Endothelial cell of umbilical vein (primary cell): ENCODE measurements around the gene REC8. TPM values are rescaled to one million over a fixed set of nuclear protein-coding genes. Genes with fewer than 3 reads are reported as not detected.

Experiments used
- BruUV-seq: library from RNA; stranded (reverse); fragments of 400-500 nt; replicated peaks from 2 replicates; lab custom pipeline; 2021; lab: Mats Ljungman, UMichigan
- CTCF ChIA-PET: fragments of 300-600, 350-600 bp; sonication (Branson Sonifier 250); formaldehyde crosslinking; loops from one replicate; lab custom pipeline; 2021; ENCODE audit warnings: antibody characterized with exemption, inconsistent platforms; lab: Charles Lee
- POLR2A ChIA-PET: fragments of 300-600, 350-600 bp; sonication (Branson Sonifier 250); formaldehyde crosslinking; loops from one replicate; lab custom pipeline; 2021; ENCODE audit warnings: antibody characterized with exemption, inconsistent platforms; lab: Charles Lee
- DNase-seq: peaks from one replicate; pipeline ENCODE4 v3.0.0-alpha.2; 2011; ENCODE audit warnings: low read depth, low spot score
- FAIRE-seq: peaks from 2 replicates; lab custom pipeline; 2011; peaks lifted over from hg19 to GRCh38; lab: Jason Lieb, UNC
- H2AFZ ChIP-seq: 2 replicates; pipeline ENCODE4 v1.6.0; 2012; ENCODE audit warnings: low read depth, low read length, control low read depth, inconsistent platforms
- H3K27ac ChIP-seq: 2 replicates; pipeline ENCODE4 v1.5.1; 2011; ENCODE audit warnings: low read depth, mild to moderate bottlenecking, control low read depth, low read length, moderate library complexity; ENCODE audit not compliant: insufficient read depth
- H3K27me3 ChIP-seq, 2 experiments: 2 replicates each; pipeline versions ENCODE4 v1.6.0 to v1.6.1; 2011; ENCODE audit warnings: low read length in 2 of 2, mixed read lengths in 1 of 2; ENCODE audit not compliant: control insufficient read depth in 2 of 2, insufficient read depth in 2 of 2
- H3K36me3 ChIP-seq, 2 experiments: 2 replicates in 1 of 2; 3 replicates in 1 of 2; pipeline ENCODE4 v1.5.1; 2011; ENCODE audit warnings: low read length in 2 of 2, mild to moderate bottlenecking in 1 of 2, moderate library complexity in 1 of 2; ENCODE audit not compliant: control insufficient read depth in 2 of 2, insufficient read depth in 2 of 2; ENCODE audit errors: extremely low read depth in 1 of 2
- H3K4me1 ChIP-seq: 3 replicates; pipeline ENCODE4 v1.5.1; 2011; ENCODE audit warnings: mild to moderate bottlenecking, low read length; ENCODE audit not compliant: control insufficient read depth, insufficient read depth; ENCODE audit errors: extremely low read depth
- H3K4me2 ChIP-seq: 2 replicates; pipeline ENCODE4 v1.6.1; 2011; ENCODE audit warnings: low read length, control low read depth, mixed read lengths; ENCODE audit not compliant: insufficient read depth
- H3K4me3 ChIP-seq, 3 experiments: fragments of 200-600 bp in 1 of 3; sonication (generic), shearing (Covaris generic) in 1 of 3; replicated peaks in 1 of 3; 2 replicates each; pipeline ENCODE4 v1.5.1; 2011 to 2016; ENCODE audit warnings: control low read depth in 3 of 3, low read length in 3 of 3, mild to moderate bottlenecking in 2 of 3, inconsistent platforms in 1 of 3, low read depth in 1 of 3, moderate library complexity in 1 of 3; ENCODE audit not compliant: insufficient read depth in 1 of 3
- H3K79me2 ChIP-seq: 2 replicates; pipeline ENCODE4 v1.6.0; 2012; ENCODE audit warnings: low read length, inconsistent platforms; ENCODE audit not compliant: control insufficient read depth, insufficient read depth
- H3K9ac ChIP-seq: replicated peaks from 2 replicates; pipeline ENCODE3; 2011; ENCODE audit warnings: low read length, control low read depth; ENCODE audit not compliant: insufficient read depth; ENCODE audit errors: extremely low read depth
- H3K9me1 ChIP-seq: replicated peaks from 3 replicates; pipeline ENCODE4 v1.6.0; 2011; ENCODE audit warnings: mild to moderate bottlenecking, low read length; ENCODE audit not compliant: control insufficient read depth, insufficient read depth; ENCODE audit errors: extremely low read depth
- H3K9me3 ChIP-seq: replicated peaks from 2 replicates; pipeline ENCODE4 v1.5.1; 2012; ENCODE audit warnings: low read length, inconsistent platforms; ENCODE audit not compliant: control insufficient read depth, insufficient read depth
- H4K20me1 ChIP-seq: replicated peaks from 2 replicates; pipeline ENCODE3; 2011; ENCODE audit warnings: mild to moderate bottlenecking, low read length; ENCODE audit not compliant: control insufficient read depth, insufficient read depth; ENCODE audit errors: extremely low read depth
- CTCF ChIP-seq, 2 donors: IDR thresholded peaks; 1 replicate in 1 of 2; 2 replicates in 1 of 2; pipeline ENCODE4 v1.5.1; 2011; ENCODE audit warnings: low read length in 2 of 2, mild to moderate bottlenecking in 2 of 2, moderate library complexity in 2 of 2, control low read depth in 1 of 2, inconsistent platforms in 1 of 2, low read depth in 1 of 2; ENCODE audit not compliant: insufficient read depth in 1 of 2; ENCODE audit errors: extremely low read depth in 1 of 2
- EZH2 ChIP-seq: IDR thresholded peaks from 2 replicates; pipeline ENCODE4 v1.6.1; 2012; ENCODE audit warnings: borderline replicate concordance, low read depth, mild to moderate bottlenecking, moderate library complexity, low read length, inconsistent platforms; ENCODE audit not compliant: severe bottlenecking
- FOS ChIP-seq: IDR thresholded peaks from 2 replicates; pipeline ENCODE4 v1.6.1; 2011; ENCODE audit warnings: mild to moderate bottlenecking, low read length, moderate library complexity, borderline replicate concordance; ENCODE audit not compliant: insufficient read depth
- GATA2 ChIP-seq: IDR thresholded peaks from 2 replicates; pipeline ENCODE4 v1.7.0; 2011; ENCODE audit warnings: low read depth, mild to moderate bottlenecking, moderate library complexity, mixed read lengths, low read length; ENCODE audit not compliant: insufficient read length, insufficient read depth
- JUN ChIP-seq: IDR thresholded peaks from 2 replicates; pipeline ENCODE4 v1.6.1; 2011; ENCODE audit warnings: borderline replicate concordance, low read depth; ENCODE audit not compliant: insufficient read length, insufficient read depth
- MAX ChIP-seq: IDR thresholded peaks from 2 replicates; pipeline ENCODE4 v1.6.1; 2011; ENCODE audit not compliant: insufficient read depth, insufficient read length
- MYC ChIP-seq: IDR thresholded peaks from one replicate; pipeline ENCODE4 v1.6.1; 2011; ENCODE audit warnings: mild to moderate bottlenecking, low read depth, low read length
- POLR2A ChIP-seq: IDR thresholded peaks from 2 replicates; pipeline ENCODE4 v1.6.1; 2012; ENCODE audit warnings: low read depth, mild to moderate bottlenecking, control low read depth, low read length
- POLR2AphosphoS5 ChIP-seq: IDR thresholded peaks from 2 replicates; pipeline ENCODE4 v1.6.1; 2012; ENCODE audit warnings: low read depth, mild to moderate bottlenecking, control low read depth, low read length, moderate library complexity; ENCODE audit not compliant: insufficient read depth
- dilution Hi-C: fragments of 300-500 bp; cut with MboI; formaldehyde crosslinking; loops from one replicate; pipeline ENCODE4 v1.15.0; 2019; ENCODE audit warnings: low sequenced_read_pairs; ENCODE audit not compliant: extremely low pct_ligation_motif_present
- intact Hi-C: fragments of 100-400 bp; cut with micrococcal nuclease; formaldehyde crosslinking; loops from one replicate; pipeline ENCODE4 v1.10.0; 2022
- polyA plus RNA-seq, 4 experiments: library from polyadenylated mRNA; depleted of rRNA in 3 of 4; stranded (reverse) in 3 of 4; unstranded in 1 of 4; fragments of >200 nt; gene quantifications; 2 replicates each; pipeline versions ENCODE4 v1.2.1 to v1.2.3, GENCODE V29; 2011 to 2012; ENCODE audit warnings: missing spikeins in 1 of 4
- total RNA-seq: library from RNA; stranded (reverse); gene quantifications from 2 replicates; pipeline ENCODE4 v1.2.3, GENCODE V29; 2021

REC8 gene
- total and polyA plus RNA-seq, 2 donors (not counting 3 experiments of a cell fraction or from before 2014, with no cell fraction given): 12.5 to 33.6 TPM

GRCh38 chr14:24165785-24166184 lies 6.1 kb upstream of the REC8 start:
- POLR2A ChIA-PET: interaction anchor here (1.2 kb wide), 1 partner anchor 21 kb away, joined by 3 read pairs; no protein-coding TSS in a partner anchor
- H3K36me3 ChIP-seq: peaks cover 17 to 37% of the 10 kb centered on the region in 2 experiments
- no peak overlapping the region for H2AFZ ChIP-seq
- no peak for FAIRE-seq
- no peaks in the 10 kb centered on the region for H3K9me3 ChIP-seq
- no peaks in the 10 kb centered on the region for H3K9me1 ChIP-seq
- no peak for DNase-seq
- H3K27me3 ChIP-seq: no peaks in the 10 kb centered on the region
- no peaks in the 10 kb centered on the region for H4K20me1 ChIP-seq
- CTCF ChIA-PET: no interaction called here
- TF ChIP-seq CTCF (IDR thresholded peaks at IDR 0.05; ENCODE audit: extremely low read depth in 1 of 2, insufficient read depth in 1 of 2, low read depth in 1 of 2, low read length in 2 of 2): no peak
- TF ChIP-seq MAX: no peak
- TF ChIP-seq POLR2AphosphoS5: no peak
- no peak for TF ChIP-seq GATA2
- no peak for TF ChIP-seq FOS
- no peak for TF ChIP-seq JUN
- no peak for TF ChIP-seq EZH2
- no peak for TF ChIP-seq MYC
- no peak for TF ChIP-seq POLR2A
- H3K4me2 ChIP-seq: no peak overlapping the region
- BruUV-seq: no TSS peak
- dilution Hi-C loops: no loop called here
- intact Hi-C loops: no loop called here
- H3K4me3 ChIP-seq: no peak overlapping the region
- H3K9ac ChIP-seq: no peak overlapping the region
- H3K27ac ChIP-seq: no peak overlapping the region
- H3K4me1 ChIP-seq: peaks cover 14% of the 10 kb centered on the region
- H3K79me2 ChIP-seq: peaks cover 9% of the 10 kb centered on the region
